Esophagus muscularis mucosa (tissue), 4 donors: ENCODE results near the gene BRD3. TPM values are rescaled to one million over a fixed set of nuclear protein-coding genes. Genes with fewer than 3 reads are reported as not detected.

Experiments
- DNase-seq: peaks from one replicate; pipeline ENCODE4 v3.0.0-alpha.2; 2017; ENCODE audit errors: extremely low spot score
- H3K27ac ChIP-seq, 4 donors: fragments of 200-600 bp; sonication (generic); replicated peaks in 1 of 4; 1 replicate in 3 of 4; 2 replicates in 1 of 4; pipeline ENCODE4 v1.5.1; 2016 to 2019; ENCODE audit warnings: mild to moderate bottlenecking in 1 of 4
- H3K27me3 ChIP-seq, 4 donors: fragments of 200-600 bp; sonication (generic); one replicate each; pipeline versions ENCODE4 v1.5.1 to v1.6.0; 2016 to 2019
- H3K36me3 ChIP-seq, 4 donors: fragments of 200-600 bp; sonication (generic); one replicate each; pipeline ENCODE4 v1.5.1; 2016 to 2019
- H3K4me1 ChIP-seq, 4 donors: fragments of 200-600 bp; sonication (generic); one replicate each; pipeline ENCODE4 v1.5.1; 2016 to 2019
- H3K4me3 ChIP-seq, 4 donors: fragments of 200-600 bp; sonication (generic); 1 replicate in 2 of 4; 2 replicates in 2 of 4; pipeline ENCODE4 v1.5.1; 2016 to 2019; ENCODE audit warnings: mild to moderate bottlenecking in 4 of 4, moderate library complexity in 1 of 4
- H3K9me3 ChIP-seq, 4 donors: fragments of 200-600 bp; sonication (generic); 1 replicate in 3 of 4; 2 replicates in 1 of 4; pipeline ENCODE4 v1.5.1; 2016 to 2019
- EP300 ChIP-seq: sonication (generic); formaldehyde crosslinking; IDR thresholded peaks from one replicate; pipeline ENCODE4 v1.6.1; 2017; ENCODE audit warnings: antibody characterized with exemption
- POLR2A ChIP-seq: fragments of 450-650 bp; IDR thresholded peaks from one replicate; pipeline ENCODE4 v1.6.1; 2017; ENCODE audit warnings: antibody characterized with exemption, moderate library complexity, mild to moderate bottlenecking, low read depth
- POLR2AphosphoS5 ChIP-seq, 2 donors: sonication (generic); formaldehyde crosslinking; IDR thresholded peaks; one replicate each; pipeline ENCODE4 v1.6.1; 2017; ENCODE audit warnings: antibody characterized with exemption in 2 of 2
- WGBS: methylation state at CpG from one replicate; pipeline ENCODE4 v1.1.5; 2018; 5-methylcytosine and 5-hydroxymethylcytosine counted together
- intact Hi-C: fragments of 100-400 bp; cut with DNase I; formaldehyde crosslinking; loops from one replicate; pipeline ENCODE4 v1.15.1; 2023
- total RNA-seq, 4 donors: library from RNA; depleted of rRNA; stranded (reverse); fragments of >200 nt; gene quantifications; one replicate each; pipeline versions ENCODE4 v1.1.0 to v1.2.1, GENCODE V29; 2016
- TF ChIP-seq, protein P1 (sequence below), 3 experiments: fragments of 200-600 bp in 2 of 3; fragments of 450-650 bp in 1 of 3; sonication (generic) in 2 of 3; IDR thresholded peaks; one replicate each; pipeline ENCODE4 v1.5.1; 2017 to 2019; ENCODE audit warnings: antibody characterized with exemption in 3 of 3, mild to moderate bottlenecking in 2 of 3, moderate library complexity in 1 of 3

Gene BRD3
- total RNA-seq, 4 donors from 2014 or later, result 30.0 to 38.2 (median 33.3) TPM

DNA sequence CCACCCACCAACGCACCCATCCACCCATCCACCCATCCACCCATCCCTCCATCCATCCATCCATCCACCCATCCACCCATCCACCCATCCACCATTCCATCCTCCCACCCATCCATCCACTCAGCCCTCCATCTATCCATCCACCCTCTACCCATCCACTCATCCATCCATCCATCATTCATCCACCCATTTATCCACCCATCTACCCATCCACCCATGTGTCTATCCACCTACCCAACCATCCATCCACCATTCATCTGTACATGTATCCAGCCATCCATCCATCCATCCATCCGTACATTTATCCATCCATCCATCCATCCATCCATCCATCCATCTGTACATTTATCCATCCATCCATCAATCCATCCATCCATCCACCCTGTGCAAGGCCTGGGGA, 64.6 kb downstream of the BRD3 start:
- DNase-seq, result no peak
- intact Hi-C loops, result no loop called here
- TF ChIP-seq EP300, result no peak
- TF ChIP-seq POLR2AphosphoS5 (IDR thresholded peaks at IDR 0.05), result no peak
- TF ChIP-seq POLR2A, result no peak
- Histone ChIP-seq H3K27me3 (peaks cover 0 to 33% (median 0%) of the 10 kb centered on the region in 4 donors), H3K27ac (no peak overlapping the region), H3K4me3 (no peak overlapping the region), H3K4me1 (no peaks in the 10 kb centered on the region), H3K36me3 (no peaks in the 10 kb centered on the region), H3K9me3 (no peaks in the 10 kb centered on the region)
- 99% methylated on average over 2 of the region's 2 CpGs for WGBS

GRCh38 chr9:134002796-134003195, 65.0 kb downstream of the BRD3 start:
- no peaks in the 10 kb centered on the region for H3K4me1 ChIP-seq
- no peaks in the 10 kb centered on the region for H3K9me3 ChIP-seq
- 88% methylated on average over 2 of the region's 2 CpGs for WGBS
- TF ChIP-seq, protein P1, sequence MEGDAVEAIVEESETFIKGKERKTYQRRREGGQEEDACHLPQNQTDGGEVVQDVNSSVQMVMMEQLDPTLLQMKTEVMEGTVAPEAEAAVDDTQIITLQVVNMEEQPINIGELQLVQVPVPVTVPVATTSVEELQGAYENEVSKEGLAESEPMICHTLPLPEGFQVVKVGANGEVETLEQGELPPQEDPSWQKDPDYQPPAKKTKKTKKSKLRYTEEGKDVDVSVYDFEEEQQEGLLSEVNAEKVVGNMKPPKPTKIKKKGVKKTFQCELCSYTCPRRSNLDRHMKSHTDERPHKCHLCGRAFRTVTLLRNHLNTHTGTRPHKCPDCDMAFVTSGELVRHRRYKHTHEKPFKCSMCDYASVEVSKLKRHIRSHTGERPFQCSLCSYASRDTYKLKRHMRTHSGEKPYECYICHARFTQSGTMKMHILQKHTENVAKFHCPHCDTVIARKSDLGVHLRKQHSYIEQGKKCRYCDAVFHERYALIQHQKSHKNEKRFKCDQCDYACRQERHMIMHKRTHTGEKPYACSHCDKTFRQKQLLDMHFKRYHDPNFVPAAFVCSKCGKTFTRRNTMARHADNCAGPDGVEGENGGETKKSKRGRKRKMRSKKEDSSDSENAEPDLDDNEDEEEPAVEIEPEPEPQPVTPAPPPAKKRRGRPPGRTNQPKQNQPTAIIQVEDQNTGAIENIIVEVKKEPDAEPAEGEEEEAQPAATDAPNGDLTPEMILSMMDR (IDR thresholded peaks at IDR 0.05), result no peak
- no peak for TF ChIP-seq POLR2AphosphoS5 (IDR thresholded peaks at IDR 0.05)
- no peak for TF ChIP-seq POLR2A
- no peak for TF ChIP-seq EP300
- peaks cover 0 to 33% (median 0%) of the 10 kb centered on the region in 4 donors for H3K27me3 ChIP-seq
- intact Hi-C loops, result no loop called here
- no peak overlapping the region for H3K27ac ChIP-seq
- no peak overlapping the region for H3K4me3 ChIP-seq
- no peaks in the 10 kb centered on the region for H3K36me3 ChIP-seq
- no peak for DNase-seq

- H3K9me3 ChIP-seq, result no peaks in the 10 kb centered on the region
- peaks cover 0 to 29% (median 0%) of the 10 kb centered on the region in 4 donors for H3K27me3 ChIP-seq
- no peak for DNase-seq
- intact Hi-C loops, result loop anchor here (10.0 kb wide), 1 partner anchor 465 kb away; the partner anchor contains the start of gene ADAMTSL2
- H3K4me3 ChIP-seq, result no peak overlapping the region
- H3K27ac ChIP-seq, result no peak overlapping the region
- TF ChIP-seq, protein P1 (IDR thresholded peaks at IDR 0.05), result no peak
- WGBS, result 84% methylated on average over 5 of the region's 6 CpGs
- no peaks in the 10 kb centered on the region for H3K4me1 ChIP-seq
- H3K36me3 ChIP-seq, result no peaks in the 10 kb centered on the region
Observed at GRCh38 chr9:133999851-134000265, 68.0 kb downstream of the BRD3 start.

DNA sequence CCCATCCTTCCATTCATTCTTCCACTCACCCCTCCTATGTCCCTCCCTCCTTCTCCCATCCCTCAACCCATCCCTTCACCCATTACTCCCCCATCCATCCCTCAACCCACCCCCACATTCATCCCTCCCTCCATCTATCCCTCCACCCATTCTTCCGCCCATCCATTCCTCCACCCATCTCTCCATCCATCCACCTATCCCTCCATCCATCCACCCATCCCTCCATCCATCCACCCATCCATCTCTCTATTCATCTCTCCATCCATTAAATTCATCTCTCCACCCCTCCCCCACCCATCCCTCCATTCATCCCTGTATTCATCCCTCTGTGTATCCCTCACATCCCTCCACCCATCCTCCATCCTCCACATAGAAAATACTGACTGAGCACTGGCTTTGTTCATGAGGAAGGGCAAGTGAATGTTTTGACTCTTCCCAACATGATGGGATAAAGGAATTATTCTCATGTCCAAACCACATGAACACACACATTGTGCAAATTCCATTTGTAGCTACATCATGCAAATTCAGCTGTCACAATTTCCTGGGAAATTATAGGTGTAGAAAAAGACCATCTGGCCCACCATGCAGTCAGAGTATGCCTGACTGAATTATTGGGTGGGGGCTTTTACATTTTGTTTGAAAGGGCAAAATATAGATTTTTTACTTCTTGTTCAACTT, 68.8 kb downstream of the BRD3 start:
- intact Hi-C loops, result loop anchor here (10.0 kb wide), 1 partner anchor 464 kb away; the partner anchor contains the start of gene ADAMTSL2
- TF ChIP-seq EP300 (no peak), POLR2AphosphoS5 (IDR thresholded peaks at IDR 0.05) (no peak), POLR2A (no peak)
- TF ChIP-seq, protein P1 (IDR thresholded peaks at IDR 0.05), result no peak
- Histone ChIP-seq H3K27ac (no peak overlapping the region), H3K4me1 (peaks cover 2 to 8% (median 6%) of the 10 kb centered on the region in 4 donors), H3K36me3 (no peaks in the 10 kb centered on the region), H3K9me3 (no peaks in the 10 kb centered on the region), H3K4me3 (no peak overlapping the region), H3K27me3 (peaks cover 0 to 22% (median 0%) of the 10 kb centered on the region in 4 donors)
- DNase-seq, result no peak
- WGBS, result 97% methylated on average over 1 of the region's 1 CpG

DNA sequence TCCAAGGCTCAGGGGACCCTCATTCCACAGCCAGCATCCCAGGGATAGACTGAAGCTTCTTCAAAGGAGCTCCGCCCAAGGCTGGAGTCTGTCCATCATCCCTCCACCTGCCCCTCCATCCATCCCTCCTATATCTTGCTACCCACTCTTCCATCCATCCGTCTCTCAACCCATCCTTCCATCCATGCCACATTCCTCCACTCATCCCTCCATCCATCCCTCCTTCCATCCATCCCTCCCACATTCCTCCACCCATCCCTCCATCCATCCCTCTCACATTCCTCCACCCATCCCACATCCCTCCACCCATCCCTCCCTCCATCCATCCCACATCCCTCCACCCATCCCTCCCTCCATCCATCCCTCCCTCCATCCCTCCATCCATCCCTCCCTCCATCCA, 70.2 kb downstream of the BRD3 start:
- no peaks in the 10 kb centered on the region for H3K9me3 ChIP-seq
- H3K27ac ChIP-seq, result no peak overlapping the region
- WGBS, result 96% methylated on average over 2 of the region's 2 CpGs
- no peak overlapping the region for H3K4me3 ChIP-seq
- peaks cover 10 to 19% (median 16%) of the 10 kb centered on the region in 4 donors for H3K4me1 ChIP-seq
- no peak for DNase-seq
- intact Hi-C loops, result loop anchor here (10.0 kb wide), 1 partner anchor 463 kb away; the partner anchor contains the start of gene ADAMTSL2
- no peaks in the 10 kb centered on the region for H3K36me3 ChIP-seq
- H3K27me3 ChIP-seq, result peaks cover 0 to 12% (median 0%) of the 10 kb centered on the region in 4 donors
- TF ChIP-seq, protein P1 (IDR thresholded peaks at IDR 0.05), result no peak
- TF ChIP-seq EP300 (no peak), POLR2AphosphoS5 (IDR thresholded peaks at IDR 0.05) (no peak), POLR2A (no peak)
